IPS DF 6.9 (cell line): ENCODE results near the gene TSHZ3.

Experiments
- DNase-seq: peaks from one replicate; pipeline ENCODE4 v3.0.0-alpha.2; 2013; ENCODE audit warnings: low read depth, low spot score
- H3K27ac ChIP-seq: one replicate; pipeline ENCODE4 v1.5.1; 2013; ENCODE audit warnings: low read length, control low read depth
- H3K27me3 ChIP-seq: 2 replicates; pipeline ENCODE4 v1.6.1; 2013; ENCODE audit warnings: mild to moderate bottlenecking, low read length; ENCODE audit not compliant: control insufficient read depth, insufficient read depth
- H3K36me3 ChIP-seq: 2 replicates; pipeline ENCODE4 v1.6.1; 2013; ENCODE audit warnings: low read length; ENCODE audit not compliant: control insufficient read depth, insufficient read depth
- H3K4me1 ChIP-seq: 2 replicates; pipeline ENCODE4 v1.6.1; 2013; ENCODE audit warnings: low read length; ENCODE audit not compliant: control insufficient read depth, insufficient read depth
- H3K4me3 ChIP-seq: 2 replicates; pipeline ENCODE4 v1.5.1; 2013; ENCODE audit warnings: mild to moderate bottlenecking, low read length
- H3K9me3 ChIP-seq: 2 replicates; pipeline ENCODE4 v1.6.1; 2013; ENCODE audit warnings: low read length, inconsistent platforms; ENCODE audit not compliant: control insufficient read depth, insufficient read depth
- WGBS: extraction: QIAGEN DNeasy Blood & Tissue Kit; methylation state at CpG from one replicate; pipeline ENCODE4 v1.1.7; 2013; ENCODE audit warnings: mixed read lengths, missing lambda C conversion rate; ENCODE audit not compliant: insufficient read length, insufficient coverage; 5-methylcytosine and 5-hydroxymethylcytosine counted together

TSHZ3 gene

DNA sequence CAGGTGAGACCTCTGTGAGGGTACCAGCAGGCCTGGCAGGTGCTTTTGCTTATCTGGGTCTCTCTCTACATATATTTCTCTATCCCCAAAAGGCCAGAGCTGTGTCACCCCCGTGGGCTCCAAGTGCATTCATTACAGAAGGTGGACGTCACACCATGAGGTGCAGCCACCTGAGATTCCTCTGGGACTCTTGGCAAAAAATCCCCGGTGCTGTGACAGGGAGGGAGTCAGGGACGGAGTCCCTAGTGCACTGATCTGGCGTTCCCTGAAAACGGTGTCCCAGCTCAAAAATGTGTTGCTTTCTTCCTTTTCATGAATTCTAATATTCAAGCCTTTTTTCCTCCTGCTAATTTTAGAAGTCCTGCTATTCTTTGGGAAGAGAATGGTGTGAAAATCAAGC is 13.5 kb downstream of the TSHZ3 start:
- H3K27me3 ChIP-seq = no peaks in the 10 kb centered on the region
- peaks cover 3% of the 10 kb centered on the region for H3K4me1 ChIP-seq
- no peaks in the 10 kb centered on the region for H3K9me3 ChIP-seq
- WGBS = no CpG with 5 or more reads among the region's 6 CpGs
- no peaks in the 10 kb centered on the region for H3K36me3 ChIP-seq
- no peak for DNase-seq
- H3K27ac ChIP-seq = no peak overlapping the region
- no peak overlapping the region for H3K4me3 ChIP-seq

- no peak for DNase-seq
- Histone ChIP-seq H3K27me3 (no peaks in the 10 kb centered on the region), H3K36me3 (no peaks in the 10 kb centered on the region), H3K4me3 (no peak overlapping the region), H3K4me1 (peaks cover 3% of the 10 kb centered on the region), H3K27ac (no peak overlapping the region), H3K9me3 (no peaks in the 10 kb centered on the region)
- WGBS = no CpG with 5 or more reads among the region's 12 CpGs
Observed at GRCh38 chr19:31334849-31335624, 14.2 kb downstream of the TSHZ3 start.

DNA sequence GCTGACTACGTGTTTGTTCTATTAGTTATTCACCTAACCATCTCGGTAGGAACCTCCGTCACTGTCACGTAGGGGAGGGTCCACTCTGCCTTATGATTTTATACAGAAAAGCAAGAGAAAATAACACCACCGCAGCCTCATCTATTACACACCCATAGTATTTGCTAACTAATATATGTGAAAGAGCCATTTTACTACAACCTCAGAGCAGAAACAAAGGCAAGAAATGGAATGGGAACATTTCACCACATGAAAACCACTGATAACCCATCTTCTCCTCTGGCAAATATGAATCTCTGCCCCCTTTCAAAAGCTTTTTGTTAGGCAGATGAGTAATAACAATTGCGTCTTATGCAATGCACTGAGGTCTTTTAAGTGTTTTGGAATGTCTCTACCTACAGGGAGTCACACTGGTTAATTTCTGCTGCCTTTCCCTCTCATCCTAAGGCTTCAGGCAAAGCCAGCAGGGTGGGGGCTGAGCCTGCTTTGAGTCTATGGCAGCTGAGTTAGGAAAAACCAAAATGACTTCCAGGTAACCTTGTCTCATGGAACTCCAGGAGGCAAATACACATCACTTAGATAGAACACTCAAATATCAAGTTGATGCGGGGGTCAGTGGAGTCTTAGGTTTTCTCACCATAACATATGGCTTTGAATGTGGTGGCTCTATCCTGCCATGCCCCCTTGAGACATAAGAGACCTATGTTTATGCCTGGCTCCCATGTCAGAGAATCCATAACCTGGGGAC is 15.0 kb downstream of the TSHZ3 start:
- Histone ChIP-seq H3K27ac (no peak overlapping the region), H3K36me3 (no peaks in the 10 kb centered on the region), H3K27me3 (no peaks in the 10 kb centered on the region), H3K4me1 (peaks cover 3% of the 10 kb centered on the region), H3K4me3 (no peak overlapping the region), H3K9me3 (no peaks in the 10 kb centered on the region)
- no CpG with 5 or more reads among the region's 7 CpGs for WGBS
- DNase-seq = no peak

GRCh38 chr19:31332096-31332495 is 17.1 kb downstream of the TSHZ3 start:
- Histone ChIP-seq H3K9me3 (no peaks in the 10 kb centered on the region), H3K27me3 (no peaks in the 10 kb centered on the region), H3K27ac (no peak overlapping the region), H3K36me3 (no peaks in the 10 kb centered on the region), H3K4me1 (peaks cover 3% of the 10 kb centered on the region), H3K4me3 (no peak overlapping the region)
- DNase-seq = no peak
- no CpG with 5 or more reads among the region's 8 CpGs for WGBS

GRCh38 chr19:31331536-31331935 is 17.7 kb downstream of the TSHZ3 start:
- Histone ChIP-seq H3K27ac (no peak overlapping the region), H3K36me3 (no peaks in the 10 kb centered on the region), H3K27me3 (no peaks in the 10 kb centered on the region), H3K4me3 (no peak overlapping the region), H3K4me1 (peaks cover 3% of the 10 kb centered on the region), H3K9me3 (no peaks in the 10 kb centered on the region)
- WGBS = no CpG with 5 or more reads among the region's 11 CpGs
- DNase-seq = no peak

- WGBS = no CpG with 5 or more reads among the region's 12 CpGs
- Histone ChIP-seq H3K27ac (no peak overlapping the region), H3K4me1 (peaks cover 3% of the 10 kb centered on the region), H3K4me3 (no peak overlapping the region), H3K27me3 (no peaks in the 10 kb centered on the region), H3K36me3 (no peaks in the 10 kb centered on the region), H3K9me3 (no peaks in the 10 kb centered on the region)
- no peak for DNase-seq
Observed at GRCh38 chr19:31330761-31331160, 18.5 kb downstream of the TSHZ3 start.

- no CpG with 5 or more reads among the region's 10 CpGs for WGBS
- no peak for DNase-seq
- H3K27me3 ChIP-seq = no peaks in the 10 kb centered on the region
- no peaks in the 10 kb centered on the region for H3K9me3 ChIP-seq
- no peaks in the 10 kb centered on the region for H3K36me3 ChIP-seq
- no peak overlapping the region for H3K27ac ChIP-seq
- H3K4me3 ChIP-seq = no peak overlapping the region
- peaks cover 3% of the 10 kb centered on the region for H3K4me1 ChIP-seq
Observed at GRCh38 chr19:31330237-31330636, 19.0 kb downstream of the TSHZ3 start.

- DNase-seq = no peak
- Histone ChIP-seq H3K4me1 (peaks cover 3% of the 10 kb centered on the region), H3K27ac (no peak overlapping the region), H3K27me3 (no peaks in the 10 kb centered on the region), H3K4me3 (no peak overlapping the region), H3K36me3 (no peaks in the 10 kb centered on the region), H3K9me3 (no peaks in the 10 kb centered on the region)
- no CpG with 5 or more reads among the region's 4 CpGs for WGBS
Observed at GRCh38 chr19:31329819-31330218, 19.4 kb downstream of the TSHZ3 start.

DNA sequence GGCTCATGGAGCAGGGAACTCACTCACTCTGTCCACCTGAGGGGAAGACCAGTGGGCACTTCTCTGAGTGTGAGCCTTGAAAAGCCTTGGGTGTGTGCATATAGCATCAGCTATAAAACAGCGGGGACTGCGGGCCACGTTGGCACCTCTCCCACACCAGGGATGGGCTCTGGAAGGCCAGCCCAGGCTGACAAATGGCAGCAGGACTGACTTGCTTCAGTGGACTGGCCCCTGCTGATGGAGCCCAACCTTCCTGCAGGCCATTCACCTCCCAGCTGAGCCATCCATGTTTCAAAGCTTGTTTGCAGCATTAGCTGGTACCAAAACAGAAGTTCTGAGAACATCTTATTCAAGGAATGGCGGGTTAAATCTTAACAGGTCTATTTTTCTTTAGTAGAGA is 21.0 kb downstream of the TSHZ3 start:
- Histone ChIP-seq H3K4me1 (peaks cover 3% of the 10 kb centered on the region), H3K27ac (no peak overlapping the region), H3K9me3 (no peaks in the 10 kb centered on the region), H3K4me3 (no peak overlapping the region), H3K27me3 (no peaks in the 10 kb centered on the region), H3K36me3 (no peaks in the 10 kb centered on the region)
- WGBS = no CpG with 5 or more reads among the region's 4 CpGs
- DNase-seq = no peak

- DNase-seq = no peak
- no peaks in the 10 kb centered on the region for H3K9me3 ChIP-seq
- H3K36me3 ChIP-seq = no peaks in the 10 kb centered on the region
- no CpG with 5 or more reads among the region's 14 CpGs for WGBS
- no peak overlapping the region for H3K27ac ChIP-seq
- H3K4me1 ChIP-seq = peaks cover 3% of the 10 kb centered on the region; the same call in 1 of the 2 replicates
- H3K4me3 ChIP-seq = no peak overlapping the region
- H3K27me3 ChIP-seq = no peaks in the 10 kb centered on the region
Observed at GRCh38 chr19:31326329-31327028, 22.8 kb downstream of the TSHZ3 start.
